GM12878 (cell line): ENCODE measurements around the gene RHCG. TPM values are rescaled to one million over a fixed set of nuclear protein-coding genes. Genes with fewer than 3 reads are reported as not detected.

Experiments used
- ATAC-seq: fragments of 200-7000 bp; cut with Tn5 transposase; 3 replicates; pipeline ENCODE4 v1.9.1; 2020; ENCODE audit warnings: mild to moderate bottlenecking, moderate library complexity
- BruUV-seq: library from RNA; stranded (reverse); fragments of 400-500 nt; replicated peaks from 2 replicates; lab custom pipeline; 2021; lab: Mats Ljungman, UMichigan
- CTCF ChIA-PET: fragments of 300-600 bp; sonication (Branson Sonifier 250); formaldehyde crosslinking; extraction: SDS; loops from one replicate; lab custom pipeline; 2021; ENCODE audit warnings: inconsistent platforms; lab: Yijun Ruan, JAX
- POLR2A ChIA-PET: fragments of 350-600 bp; formaldehyde crosslinking; extraction: SDS; loops from one replicate; lab custom pipeline; 2021; ENCODE audit warnings: inconsistent platforms; lab: Charles Lee
- RAD21 ChIA-PET: fragments of 300-600 bp; sonication (Branson Sonifier 250); formaldehyde crosslinking; loops from one replicate; lab custom pipeline; 2023; ENCODE audit warnings: antibody characterized with exemption; ENCODE audit not compliant: unreplicated experiment; lab: Charles Lee
- SMC1A ChIA-PET: fragments of 300-600 bp; sonication (Branson Sonifier 250); formaldehyde crosslinking; loops from one replicate; lab custom pipeline; 2023; ENCODE audit not compliant: unreplicated experiment, uncharacterized antibody; lab: Charles Lee
- DNase-seq: peaks from one replicate; pipeline ENCODE4 v3.0.0-alpha.2; 2011; ENCODE audit warnings: low read depth, low spot score
- FAIRE-seq: peaks from 3 replicates; lab custom pipeline; 2011; peaks lifted over from hg19 to GRCh38; lab: Jason Lieb, UNC
- H2AFZ ChIP-seq: 2 replicates; pipeline ENCODE4 v1.6.0; 2011; ENCODE audit warnings: low read depth, low read length, control low read depth; ENCODE audit not compliant: control insufficient read depth
- H3K27ac ChIP-seq: 2 replicates; pipeline ENCODE4 v1.5.1; 2011; ENCODE audit warnings: control low read depth; ENCODE audit not compliant: control insufficient read depth, insufficient read depth
- H3K27me3 ChIP-seq, 2 experiments: replicated peaks in 1 of 2; 2 replicates each; pipeline versions ENCODE4 v1.6.0 to v1.6.1; 2011; ENCODE audit warnings: low read length in 1 of 2; ENCODE audit not compliant: control insufficient read depth in 2 of 2, insufficient read depth in 2 of 2
- H3K36me3 ChIP-seq, 2 experiments: 2 replicates each; pipeline ENCODE4 v1.5.1; 2011; ENCODE audit warnings: low read length in 1 of 2; ENCODE audit not compliant: control insufficient read depth in 2 of 2, insufficient read depth in 2 of 2
- H3K4me1 ChIP-seq: 2 replicates; pipeline ENCODE4 v1.6.1; 2011; ENCODE audit warnings: mild to moderate bottlenecking, low read length, moderate library complexity, mixed read lengths; ENCODE audit not compliant: control insufficient read depth, insufficient read depth
- H3K4me2 ChIP-seq: 2 replicates; pipeline ENCODE4 v1.6.0; 2011; ENCODE audit warnings: control low read depth; ENCODE audit not compliant: control insufficient read depth, insufficient read depth
- H3K4me3 ChIP-seq: fragments of 200-600 bp; sonication (generic); 2 replicates; pipeline ENCODE4 v1.5.1; 2016
- H3K79me2 ChIP-seq: 2 replicates; pipeline ENCODE4 v1.6.0; 2011; ENCODE audit warnings: low read length; ENCODE audit not compliant: control insufficient read depth, insufficient read depth
- H3K9ac ChIP-seq: 2 replicates; pipeline ENCODE4 v1.8.0; 2011; ENCODE audit warnings: low read length, control low read depth, mixed read lengths; ENCODE audit not compliant: control insufficient read depth, insufficient read depth
- H3K9me3 ChIP-seq: replicated peaks from 3 replicates; pipeline ENCODE4 v1.5.1; 2011; ENCODE audit warnings: mild to moderate bottlenecking, low read length; ENCODE audit not compliant: control insufficient read depth, insufficient read depth
- H4K20me1 ChIP-seq: 2 replicates; pipeline ENCODE4 v1.6.0; 2011; ENCODE audit not compliant: control insufficient read depth, insufficient read depth
- ATF7 ChIP-seq: fragments of 450-650 bp; IDR thresholded peaks from 2 replicates; pipeline ENCODE4 v1.6.1; 2016; ENCODE audit warnings: low read depth, mild to moderate bottlenecking
- BCL11A ChIP-seq: IDR thresholded peaks from 2 replicates; pipeline ENCODE4 v1.6.1; 2011; ENCODE audit warnings: low read depth, low read length
- CREB1 ChIP-seq: IDR thresholded peaks from 2 replicates; pipeline ENCODE4 v1.6.1; 2012; ENCODE audit warnings: low read depth, mild to moderate bottlenecking, inconsistent platforms
- JUND ChIP-seq: IDR thresholded peaks from 2 replicates; pipeline ENCODE4 v1.6.1; 2012; ENCODE audit warnings: low read depth, mild to moderate bottlenecking, low read length, improper control_type of control experiment, moderate library complexity
- KAT2A ChIP-seq: conservative IDR thresholded peaks from 2 replicates; pipeline ENCODE4 v1.6.1; 2011; ENCODE audit warnings: low read depth, low read length; ENCODE audit not compliant: control insufficient read depth
- SREBF1 ChIP-seq: IDR thresholded peaks from 2 replicates; pipeline ENCODE4 v1.6.1; 2012; ENCODE audit warnings: mild to moderate bottlenecking, low read length
- STAT1 ChIP-seq: fragments of 450-650 bp; conservative IDR thresholded peaks from 2 replicates; pipeline ENCODE4 v1.6.1; 2014; ENCODE audit warnings: antibody characterized with exemption, mild to moderate bottlenecking
- SUPT20H ChIP-seq: IDR thresholded peaks from 2 replicates; pipeline ENCODE4 v1.6.1; 2011; ENCODE audit warnings: low read depth, mild to moderate bottlenecking, low read length, moderate library complexity, borderline replicate concordance; ENCODE audit not compliant: control insufficient read depth
- WGBS: methylation state at CpG from one replicate; pipeline ENCODE4 v1.1.6; 2016; ENCODE audit warnings: low lambda C conversion rate; ENCODE audit not compliant: insufficient replicate concordance, insufficient coverage; ENCODE audit errors: missing lambda C conversion rate; 5-methylcytosine and 5-hydroxymethylcytosine counted together
- in situ Hi-C: fragments of 300-500 bp; cut with MboI; formaldehyde crosslinking; loops from 9 replicates; pipeline ENCODE4 v1.14.3; 2018; ENCODE audit warnings: mixed read lengths
- intact Hi-C: fragments of 100-400 bp; cut with micrococcal nuclease; formaldehyde crosslinking; loops from one replicate; pipeline ENCODE4 v1.14.2; 2022; ENCODE audit not compliant: unreplicated experiment
- polyA plus RNA-seq, 11 experiments: library from polyadenylated mRNA; depleted of rRNA in 4 of 11; unstranded in 6 of 11; stranded (reverse) in 5 of 11; fragments of >200 nt; fragmentation: Nextera tagmentation in 4 of 11; fragmentation: Illumina TruSeq in 1 of 11; extraction: Ambion mirVana in 4 of 11; extraction: Trizol in 1 of 11; gene quantifications; 1 replicate in 1 of 11; 2 replicates in 10 of 11; pipeline versions ENCODE4 v1.2.1 to v1.2.3, GENCODE V29; 2011 to 2016; ENCODE audit warnings: inconsistent platforms in 2 of 11, missing spikeins in 2 of 11, low read depth in 1 of 11
- total RNA-seq, 4 experiments: library from RNA; depleted of rRNA in 3 of 4; stranded (reverse); fragments of >200 nt in 3 of 4; fragmentation: Illumina TruSeq in 1 of 4; extraction: Trizol in 1 of 4; gene quantifications; 2 replicates each; pipeline versions ENCODE4 v1.2.1 to v1.2.3, GENCODE V29; 2013 to 2021
- TF ChIP-seq, protein P1 (sequence below): fragments of 450-650 bp; IDR thresholded peaks from 2 replicates; pipeline ENCODE4 v1.6.1; 2017; ENCODE audit warnings: mild to moderate bottlenecking, moderate library complexity
- TF ChIP-seq, protein P2 (sequence below): IDR thresholded peaks from 2 replicates; pipeline ENCODE4 v1.6.1; 2011; ENCODE audit warnings: low read depth, mild to moderate bottlenecking, low read length, moderate library complexity, borderline replicate concordance; ENCODE audit errors: extremely low read depth

Gene RHCG
- total and polyA plus RNA-seq, 10 of the 15 experiments (the other 5 are each of a cell fraction or from before 2014, with no cell fraction given): 0.05 to 0.11 TPM; not detected in 8

DNA sequence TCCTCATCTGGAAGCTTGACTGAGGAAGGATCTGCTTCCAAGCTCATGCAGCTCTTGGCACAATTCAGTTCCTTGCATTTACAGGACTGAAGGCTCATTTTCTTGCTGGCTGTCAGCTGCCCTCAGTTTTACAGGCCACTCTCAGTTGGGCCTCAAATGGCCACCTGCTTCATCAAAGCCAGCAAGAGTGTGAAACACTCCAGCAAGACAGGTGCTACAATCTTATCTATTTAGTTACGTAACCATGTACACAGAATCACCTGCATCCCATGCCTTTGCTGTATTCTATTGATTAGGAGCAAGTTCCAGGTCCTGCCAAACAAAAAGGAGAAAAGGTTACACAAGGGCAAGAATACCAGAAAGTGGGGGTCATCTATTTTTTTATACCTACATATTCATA is 40.8 kb downstream of the RHCG start:
- peaks cover 2% of the 10 kb centered on the region for H3K9me3 ChIP-seq
- H2AFZ ChIP-seq: no peak overlapping the region
- H4K20me1 ChIP-seq: no peaks in the 10 kb centered on the region
- H3K4me2 ChIP-seq: no peak overlapping the region
- intact Hi-C loops (no loop called here), in situ Hi-C loops (no loop called here)
- H3K27me3 ChIP-seq: no peaks in the 10 kb centered on the region; a peak in 2 of 4 replicates
- no TSS peak for BruUV-seq
- ChIA-PET SMC1A (no interaction called here), RAD21 (no interaction called here), CTCF (interaction anchor here (0.9 to 9.5 kb wide), 3 partner anchors 11 to 97 kb away, joined by 3 to 58 read pairs (median 5); no protein-coding TSS in a partner anchor)
- DNase-seq: no peak
- WGBS: 50% methylated on average over 1 of the region's 1 CpG
- no peak overlapping the region for H3K27ac ChIP-seq
- H3K4me1 ChIP-seq: no peaks in the 10 kb centered on the region
- no peak overlapping the region for H3K9ac ChIP-seq
- no peaks in the 10 kb centered on the region for H3K79me2 ChIP-seq
- TF ChIP-seq SUPT20H (no peak), ATF7 (no peak), STAT1 (no peak), KAT2A (no peak), BCL11A (no peak), CREB1 (no peak), SREBF1 (no peak), JUND (no peak)
- TF ChIP-seq, protein P1, sequence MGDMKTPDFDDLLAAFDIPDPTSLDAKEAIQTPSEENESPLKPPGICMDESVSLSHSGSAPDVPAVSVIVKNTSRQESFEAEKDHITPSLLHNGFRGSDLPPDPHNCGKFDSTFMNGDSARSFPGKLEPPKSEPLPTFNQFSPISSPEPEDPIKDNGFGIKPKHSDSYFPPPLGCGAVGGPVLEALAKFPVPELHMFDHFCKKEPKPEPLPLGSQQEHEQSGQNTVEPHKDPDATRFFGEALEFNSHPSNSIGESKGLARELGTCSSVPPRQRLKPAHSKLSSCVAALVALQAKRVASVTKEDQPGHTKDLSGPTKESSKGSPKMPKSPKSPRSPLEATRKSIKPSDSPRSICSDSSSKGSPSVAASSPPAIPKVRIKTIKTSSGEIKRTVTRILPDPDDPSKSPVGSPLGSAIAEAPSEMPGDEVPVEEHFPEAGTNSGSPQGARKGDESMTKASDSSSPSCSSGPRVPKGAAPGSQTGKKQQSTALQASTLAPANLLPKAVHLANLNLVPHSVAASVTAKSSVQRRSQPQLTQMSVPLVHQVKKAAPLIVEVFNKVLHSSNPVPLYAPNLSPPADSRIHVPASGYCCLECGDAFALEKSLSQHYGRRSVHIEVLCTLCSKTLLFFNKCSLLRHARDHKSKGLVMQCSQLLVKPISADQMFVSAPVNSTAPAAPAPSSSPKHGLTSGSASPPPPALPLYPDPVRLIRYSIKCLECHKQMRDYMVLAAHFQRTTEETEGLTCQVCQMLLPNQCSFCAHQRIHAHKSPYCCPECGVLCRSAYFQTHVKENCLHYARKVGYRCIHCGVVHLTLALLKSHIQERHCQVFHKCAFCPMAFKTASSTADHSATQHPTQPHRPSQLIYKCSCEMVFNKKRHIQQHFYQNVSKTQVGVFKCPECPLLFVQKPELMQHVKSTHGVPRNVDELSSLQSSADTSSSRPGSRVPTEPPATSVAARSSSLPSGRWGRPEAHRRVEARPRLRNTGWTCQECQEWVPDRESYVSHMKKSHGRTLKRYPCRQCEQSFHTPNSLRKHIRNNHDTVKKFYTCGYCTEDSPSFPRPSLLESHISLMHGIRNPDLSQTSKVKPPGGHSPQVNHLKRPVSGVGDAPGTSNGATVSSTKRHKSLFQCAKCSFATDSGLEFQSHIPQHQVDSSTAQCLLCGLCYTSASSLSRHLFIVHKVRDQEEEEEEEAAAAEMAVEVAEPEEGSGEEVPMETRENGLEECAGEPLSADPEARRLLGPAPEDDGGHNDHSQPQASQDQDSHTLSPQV: no peak
- TF ChIP-seq, protein P2, sequence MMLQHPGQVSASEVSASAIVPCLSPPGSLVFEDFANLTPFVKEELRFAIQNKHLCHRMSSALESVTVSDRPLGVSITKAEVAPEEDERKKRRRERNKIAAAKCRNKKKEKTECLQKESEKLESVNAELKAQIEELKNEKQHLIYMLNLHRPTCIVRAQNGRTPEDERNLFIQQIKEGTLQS: no peak
- TF ChIP-seq, all 136 proteins: peak for 0
- POLR2A ChIA-PET: no interaction called here
- no peak overlapping the region for H3K4me3 ChIP-seq
- no peak for ATAC-seq
- H3K36me3 ChIP-seq: no peaks in the 10 kb centered on the region
- no peak for FAIRE-seq
